OCI-LY7 (cell line): ENCODE results near the gene LPP. TPM values are rescaled to one million over a fixed set of nuclear protein-coding genes. Genes with fewer than 3 reads are reported as not detected.

ENCODE experiments used
- BruUV-seq: library from RNA; stranded (reverse); fragments of 400-500 nt; replicated peaks from 2 replicates; lab custom pipeline; 2021; lab: Mats Ljungman, UMichigan
- CTCF ChIA-PET: fragments of 300-600 bp; sonication (Branson Sonifier 250); formaldehyde crosslinking; loops from one replicate; lab custom pipeline; 2022; ENCODE audit warnings: antibody characterized with exemption; ENCODE audit not compliant: unreplicated experiment; lab: Charles Lee
- POLR2A ChIA-PET: fragments of 300-600 bp; sonication (Branson Sonifier 250); formaldehyde crosslinking; loops from one replicate; lab custom pipeline; 2022; ENCODE audit warnings: antibody characterized with exemption; lab: Charles Lee
- DNase-seq: peaks from one replicate; pipeline ENCODE4 v3.0.0-alpha.2; 2015; ENCODE audit warnings: low spot score
- H2AFZ ChIP-seq: fragments of 200-600 bp; sonication (generic), shearing (Covaris generic); 2 replicates; pipeline ENCODE4 v1.6.1; 2014; ENCODE audit warnings: mild to moderate bottlenecking, antibody characterized with exemption, low read length, moderate library complexity
- H3K27ac ChIP-seq: fragments of 200-600 bp; sonication (generic); 2 replicates; pipeline ENCODE4 v1.5.1; 2014; ENCODE audit warnings: mixed run types, low read depth, mild to moderate bottlenecking, moderate library complexity, low read length, inconsistent platforms; ENCODE audit not compliant: poor library complexity, severe bottlenecking
- H3K36me3 ChIP-seq: fragments of 200-600 bp; sonication (generic); 2 replicates; pipeline ENCODE4 v1.6.1; 2014; ENCODE audit warnings: mild to moderate bottlenecking, antibody characterized with exemption, low read length, moderate library complexity, mixed read lengths; ENCODE audit not compliant: insufficient read depth
- H3K4me1 ChIP-seq: fragments of 200-600 bp; sonication (generic); 2 replicates; pipeline ENCODE4 v1.5.1; 2014; ENCODE audit warnings: mild to moderate bottlenecking, low read length; ENCODE audit not compliant: insufficient read depth, poor library complexity, severe bottlenecking
- H3K4me2 ChIP-seq: fragments of 200-600 bp; sonication (generic); 2 replicates; pipeline ENCODE4 v1.6.1; 2014; ENCODE audit warnings: mild to moderate bottlenecking, low read length
- H3K4me3 ChIP-seq: fragments of 200-600 bp; sonication (generic); 2 replicates; pipeline ENCODE4 v1.5.1; 2014; ENCODE audit warnings: mild to moderate bottlenecking, low read depth, low read length; ENCODE audit not compliant: poor library complexity, severe bottlenecking
- H3K79me2 ChIP-seq: fragments of 200-600 bp; sonication (generic); 2 replicates; pipeline ENCODE4 v1.6.1; 2016; ENCODE audit warnings: low read depth, mild to moderate bottlenecking, low read length, moderate library complexity, mixed read lengths; ENCODE audit not compliant: insufficient read depth
- H3K9me2 ChIP-seq: fragments of 200-600 bp; sonication (generic); 2 replicates; pipeline ENCODE4 v1.6.1; 2016; ENCODE audit warnings: mild to moderate bottlenecking, low read length, mixed read lengths; ENCODE audit not compliant: insufficient read depth
- H3K9me3 ChIP-seq: fragments of 200-600 bp; sonication (generic); 2 replicates; pipeline ENCODE4 v1.6.1; 2014; ENCODE audit warnings: mild to moderate bottlenecking, mixed run types, low read length, mixed read lengths
- H4K20me1 ChIP-seq: fragments of 200-600 bp; sonication (generic); 2 replicates; pipeline ENCODE4 v1.6.1; 2014; ENCODE audit warnings: mild to moderate bottlenecking, antibody characterized with exemption, low read length, moderate library complexity, mixed read lengths; ENCODE audit not compliant: insufficient read depth
- EZH2phosphoT487 ChIP-seq: fragments of 200-600 bp; sonication (generic); IDR thresholded peaks from 2 replicates; pipeline ENCODE4 v1.6.1; 2018; ENCODE audit warnings: low read depth, borderline replicate concordance, mild to moderate bottlenecking, mixed run types, antibody characterized with exemption, low read length, moderate library complexity, mixed read lengths
- intact Hi-C: fragments of 100-400 bp; cut with micrococcal nuclease; formaldehyde crosslinking; loops from one replicate; pipeline ENCODE4 v1.10.0; 2022; ENCODE audit not compliant: unreplicated experiment
- total RNA-seq, 2 experiments: library from RNA; depleted of rRNA in 1 of 2; stranded (reverse); fragments of >200 nt in 1 of 2; shearing (Covaris generic) in 1 of 2; gene quantifications; 2 replicates each; pipeline ENCODE4 v1.2.3, GENCODE V29; 2014 to 2022
- TF ChIP-seq, protein P1 (sequence below): fragments of 200-600 bp; sonication (generic); conservative IDR thresholded peaks from 2 replicates; pipeline ENCODE4 v1.5.1; 2014; ENCODE audit warnings: mild to moderate bottlenecking, antibody characterized with exemption, low read length, moderate library complexity, mixed read lengths

Gene LPP
- total RNA-seq, 2 experiments from 2014 or later, result 10.9 to 119 TPM

DNA sequence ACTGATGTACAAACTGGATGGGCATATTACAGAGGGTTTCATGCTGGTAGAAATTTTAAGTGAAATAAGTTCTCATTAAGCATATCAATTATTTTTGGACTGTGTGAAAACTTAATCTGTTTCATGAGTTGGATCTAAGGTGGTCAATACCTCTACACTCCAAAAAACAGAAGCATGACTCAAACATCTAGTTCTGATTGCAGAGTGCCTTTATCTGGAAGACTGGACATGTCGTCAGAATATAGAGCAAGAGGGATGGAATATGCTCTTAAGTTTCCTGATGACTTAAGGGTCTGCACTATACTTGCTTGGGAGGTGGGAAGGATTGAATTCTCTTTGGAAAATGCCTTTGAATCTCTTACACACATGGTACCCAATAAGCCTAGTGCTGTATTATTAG is 138.3 kb downstream of the LPP start:
- TF ChIP-seq, protein P1, sequence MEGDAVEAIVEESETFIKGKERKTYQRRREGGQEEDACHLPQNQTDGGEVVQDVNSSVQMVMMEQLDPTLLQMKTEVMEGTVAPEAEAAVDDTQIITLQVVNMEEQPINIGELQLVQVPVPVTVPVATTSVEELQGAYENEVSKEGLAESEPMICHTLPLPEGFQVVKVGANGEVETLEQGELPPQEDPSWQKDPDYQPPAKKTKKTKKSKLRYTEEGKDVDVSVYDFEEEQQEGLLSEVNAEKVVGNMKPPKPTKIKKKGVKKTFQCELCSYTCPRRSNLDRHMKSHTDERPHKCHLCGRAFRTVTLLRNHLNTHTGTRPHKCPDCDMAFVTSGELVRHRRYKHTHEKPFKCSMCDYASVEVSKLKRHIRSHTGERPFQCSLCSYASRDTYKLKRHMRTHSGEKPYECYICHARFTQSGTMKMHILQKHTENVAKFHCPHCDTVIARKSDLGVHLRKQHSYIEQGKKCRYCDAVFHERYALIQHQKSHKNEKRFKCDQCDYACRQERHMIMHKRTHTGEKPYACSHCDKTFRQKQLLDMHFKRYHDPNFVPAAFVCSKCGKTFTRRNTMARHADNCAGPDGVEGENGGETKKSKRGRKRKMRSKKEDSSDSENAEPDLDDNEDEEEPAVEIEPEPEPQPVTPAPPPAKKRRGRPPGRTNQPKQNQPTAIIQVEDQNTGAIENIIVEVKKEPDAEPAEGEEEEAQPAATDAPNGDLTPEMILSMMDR, result no peak
- no peak for TF ChIP-seq EZH2phosphoT487
- no peak overlapping the region for H3K4me3 ChIP-seq
- H2AFZ ChIP-seq, result no peak overlapping the region
- H3K9me2 ChIP-seq, result no peaks in the 10 kb centered on the region
- no peak overlapping the region for H3K27ac ChIP-seq
- ChIA-PET POLR2A (interaction anchor here (0.6 kb wide), 1 partner anchor 26 kb away, joined by 3 read pairs; no protein-coding TSS in a partner anchor), CTCF (no interaction called here)
- DNase-seq, result no peak
- H3K4me1 ChIP-seq, result peaks cover 34% of the 10 kb centered on the region
- H4K20me1 ChIP-seq, result no peaks in the 10 kb centered on the region
- no peaks in the 10 kb centered on the region for H3K9me3 ChIP-seq
- H3K36me3 ChIP-seq, result peaks cover 13% of the 10 kb centered on the region; the same call in 1 of the 2 replicates
- no TSS peak for BruUV-seq
- H3K4me2 ChIP-seq, result no peak overlapping the region
- intact Hi-C loops, result no loop called here
- H3K79me2 ChIP-seq, result no peaks in the 10 kb centered on the region

DNA sequence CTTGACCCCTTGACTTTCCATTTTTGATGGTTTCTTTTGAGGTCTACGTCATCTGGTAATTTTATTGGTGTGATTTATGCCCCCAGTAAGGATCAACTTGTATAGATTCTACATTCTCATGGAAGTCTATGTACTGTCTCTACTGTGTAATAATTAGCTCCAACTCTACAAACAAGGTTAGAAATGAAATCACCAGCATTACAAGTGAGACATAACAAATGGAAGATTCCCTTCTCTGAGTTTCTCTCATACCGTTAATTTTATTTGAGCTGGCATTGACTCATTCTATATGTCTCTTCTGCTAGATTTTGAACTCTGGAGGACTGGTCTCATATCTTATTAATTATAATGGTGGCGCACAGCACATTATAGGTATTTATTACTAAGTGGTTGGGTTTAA is 138.9 kb downstream of the LPP start:
- peaks cover 37% of the 10 kb centered on the region for H3K4me1 ChIP-seq
- CTCF ChIA-PET, result no interaction called here
- no peak for DNase-seq
- no peak overlapping the region for H2AFZ ChIP-seq
- H3K9me3 ChIP-seq, result no peaks in the 10 kb centered on the region
- H3K79me2 ChIP-seq, result no peaks in the 10 kb centered on the region
- intact Hi-C loops, result no loop called here
- no peak for TF ChIP-seq EZH2phosphoT487
- TF ChIP-seq, protein P1, result no peak
- BruUV-seq, result no TSS peak
- H3K4me2 ChIP-seq, result no peak overlapping the region
- no peaks in the 10 kb centered on the region for H4K20me1 ChIP-seq
- H3K27ac ChIP-seq, result no peak overlapping the region
- peaks cover 13% of the 10 kb centered on the region; the same call in 1 of the 2 replicates for H3K36me3 ChIP-seq
- POLR2A ChIA-PET, result interaction anchor here (0.6 to 1.0 kb wide), 2 partner anchors 10 to 27 kb away, joined by 3 read pairs; no protein-coding TSS in a partner anchor
- H3K4me3 ChIP-seq, result no peak overlapping the region
- H3K9me2 ChIP-seq, result no peaks in the 10 kb centered on the region

DNA sequence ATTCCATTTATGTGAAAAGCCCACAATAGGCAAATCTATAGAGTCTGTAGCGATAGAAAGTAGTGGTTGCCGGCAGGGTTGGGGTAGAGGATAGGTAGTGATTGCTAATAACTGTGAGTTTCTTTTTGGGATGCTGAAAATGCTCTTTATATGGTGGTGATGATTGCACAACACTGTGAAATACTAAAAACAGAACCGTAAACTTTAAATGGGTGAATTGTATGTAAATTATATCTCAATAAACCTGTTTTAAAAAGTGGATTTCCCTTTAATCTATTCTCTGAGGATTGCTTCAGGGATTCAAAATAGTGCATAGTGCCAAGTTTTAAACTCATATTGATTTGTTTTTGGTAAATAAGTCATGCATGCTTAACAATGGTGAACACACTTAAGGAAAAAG is 140.2 kb downstream of the LPP start:
- Histone ChIP-seq H3K4me2 (no peak overlapping the region), H3K79me2 (no peaks in the 10 kb centered on the region), H3K9me3 (no peaks in the 10 kb centered on the region), H4K20me1 (no peaks in the 10 kb centered on the region), H3K4me1 (peaks cover 38% of the 10 kb centered on the region), H3K9me2 (no peaks in the 10 kb centered on the region), H3K36me3 (peaks cover 13% of the 10 kb centered on the region; the same call in 1 of the 2 replicates), H3K27ac (no peak overlapping the region), H3K4me3 (no peak overlapping the region), H2AFZ (no peak overlapping the region)
- TF ChIP-seq EZH2phosphoT487, result no peak
- TF ChIP-seq, protein P1, result no peak
- DNase-seq, result no peak
- intact Hi-C loops, result no loop called here
- CTCF ChIA-PET, result no interaction called here
- POLR2A ChIA-PET, result interaction anchor here (1.0 to 1.1 kb wide), 2 partner anchors 25 to 34 kb away, joined by 3 read pairs; no protein-coding TSS in a partner anchor
- no TSS peak for BruUV-seq
